HepG2 (cell line): Measurements from ENCODE around the gene SMAP2. TPM values are rescaled to one million over a fixed set of nuclear protein-coding genes. Genes with fewer than 3 reads are reported as not detected.

Source experiments
- ATAC-seq: fragments of 200-7000 bp; cut with Tn5 transposase; 3 replicates; pipeline ENCODE4 v1.9.1; 2020; ENCODE audit warnings: mild to moderate bottlenecking, moderate library complexity
- BruUV-seq: library from RNA; stranded (reverse); fragments of 400-500 nt; replicated peaks from 2 replicates; lab custom pipeline; 2021; lab: Mats Ljungman, UMichigan
- CTCF ChIA-PET: fragments of 300-600 bp; formaldehyde crosslinking; extraction: SDS; loops from one replicate; lab custom pipeline; 2021; ENCODE audit warnings: low total read pairs, inconsistent platforms, low intra/inter-chr PET ratio; lab: Yijun Ruan, JAX
- POLR2A ChIA-PET: fragments of 350-600 bp; sonication (Branson Sonifier 250); formaldehyde crosslinking; loops from one replicate; lab custom pipeline; 2020; ENCODE audit warnings: antibody characterized with exemption, inconsistent platforms; lab: Yijun Ruan, JAX
- DNase-seq: peaks from one replicate; pipeline ENCODE4 v3.0.0-alpha.2; 2015; ENCODE audit warnings: low spot score
- FAIRE-seq: peaks from 3 replicates; lab custom pipeline; 2011; peaks lifted over from hg19 to GRCh38; lab: Jason Lieb, UNC
- H2AFZ ChIP-seq: one replicate; pipeline ENCODE4 v1.6.1; 2011; ENCODE audit warnings: low read length, inconsistent platforms
- H3K27ac ChIP-seq: fragments of 300-600 bp; 3 replicates; pipeline ENCODE4 v1.8.0; 2011; ENCODE audit warnings: mixed run types, mild to moderate bottlenecking, mixed read lengths, low read length, inconsistent platforms; ENCODE audit not compliant: insufficient read depth; ENCODE audit errors: extremely low read length
- H3K27me3 ChIP-seq, 2 experiments: fragments of 200-600 bp in 1 of 2; 2 replicates in 1 of 2; 3 replicates in 1 of 2; pipeline versions ENCODE4 v1.6.0 to v1.8.0; 2011; ENCODE audit warnings: low read length in 2 of 2, mild to moderate bottlenecking in 2 of 2, moderate library complexity in 2 of 2, inconsistent platforms in 1 of 2; ENCODE audit not compliant: insufficient read depth in 2 of 2, control insufficient read depth in 1 of 2
- H3K36me3 ChIP-seq, 2 experiments: fragments of 200-600 bp in 1 of 2; replicated peaks in 1 of 2; 2 replicates in 1 of 2; 3 replicates in 1 of 2; pipeline versions ENCODE4 v1.5.1 to v1.8.0; 2011; ENCODE audit warnings: low read length in 2 of 2, inconsistent platforms in 1 of 2; ENCODE audit not compliant: insufficient read depth in 2 of 2, control insufficient read depth in 1 of 2
- H3K4me1 ChIP-seq: 2 replicates; pipeline ENCODE4 v1.5.1; 2012; ENCODE audit warnings: low read length, inconsistent platforms; ENCODE audit not compliant: insufficient read depth
- H3K4me2 ChIP-seq: 2 replicates; pipeline ENCODE4 v1.6.0; 2011; ENCODE audit warnings: low read depth, low read length, inconsistent platforms
- H3K4me3 ChIP-seq, 3 experiments: fragments of 200-600 bp in 1 of 3; sonication (generic), shearing (Covaris generic) in 1 of 3; replicated peaks in 1 of 3; 2 replicates each; pipeline ENCODE4 v1.5.1; 2011 to 2016; ENCODE audit warnings: low read length in 3 of 3, inconsistent platforms in 2 of 3, low read depth in 2 of 3, mild to moderate bottlenecking in 2 of 3, control low read depth in 1 of 3, mixed read lengths in 1 of 3; ENCODE audit not compliant: insufficient read depth in 1 of 3
- H3K79me2 ChIP-seq: one replicate; pipeline ENCODE4 v1.6.1; 2011; ENCODE audit warnings: low read length, inconsistent platforms; ENCODE audit not compliant: insufficient read depth
- H3K9ac ChIP-seq: 2 replicates; pipeline ENCODE4 v1.6.0; 2011; ENCODE audit warnings: mild to moderate bottlenecking, low read depth, low read length, inconsistent platforms; ENCODE audit not compliant: insufficient read depth
- H3K9me3 ChIP-seq: 2 replicates; pipeline ENCODE4 v1.5.1; 2012; ENCODE audit warnings: mild to moderate bottlenecking, low read length
- H4K20me1 ChIP-seq: 2 replicates; pipeline ENCODE4 v1.6.0; 2011; ENCODE audit warnings: inconsistent platforms, mild to moderate bottlenecking, low read length, moderate library complexity; ENCODE audit not compliant: insufficient read depth
- ATF7 ChIP-seq, 2 experiments: fragments of 450-650 bp in 1 of 2; sonication (generic) in 1 of 2; formaldehyde crosslinking in 1 of 2; IDR thresholded peaks; 2 replicates each; pipeline versions ENCODE4 v1.4.0 to v1.6.1; 2016 to 2020; ENCODE audit warnings: antibody characterized with exemption in 1 of 2, mild to moderate bottlenecking in 1 of 2, missing genetic modification reagents in 1 of 2
- CHD4 ChIP-seq: fragments of 200-600 bp; sonication (generic); IDR thresholded peaks from 2 replicates; pipeline ENCODE4 v1.7.0; 2017; ENCODE audit warnings: mild to moderate bottlenecking, low read length, borderline replicate concordance
- KAT2B ChIP-seq: fragments of 150-350 bp; IDR thresholded peaks from 2 replicates; pipeline ENCODE4 v1.6.1; 2014; ENCODE audit warnings: low read depth, low read length, borderline replicate concordance
- ZSCAN22 ChIP-seq: sonication (generic); formaldehyde crosslinking; IDR thresholded peaks from 2 replicates; pipeline ENCODE4 v1.4.0; 2020; ENCODE audit warnings: mild to moderate bottlenecking, missing genetic modification reagents
- in situ Hi-C: cut with HindIII; loops from 2 replicates; pipeline ENCODE4 v1.10.0; 2017; ENCODE audit warnings: low pct_unique_long_range_greater_than_20kb; ENCODE audit not compliant: extremely low pct_ligation_motif_present
- intact Hi-C: fragments of 100-400 bp; cut with micrococcal nuclease; formaldehyde crosslinking; loops from one replicate; pipeline ENCODE4 v1.10.0; 2022; ENCODE audit not compliant: unreplicated experiment
- polyA plus RNA-seq, 8 experiments: library from polyadenylated mRNA; depleted of rRNA in 3 of 8; stranded (reverse) in 7 of 8; unstranded in 1 of 8; fragments of >200 nt; fragmentation: Illumina TruSeq in 4 of 8; extraction: Trizol in 4 of 8; gene quantifications; 2 replicates each; pipeline versions ENCODE4 v1.2.1 to v1.2.3, GENCODE V29; 2011 to 2016; ENCODE audit warnings: low read depth in 4 of 8, missing spikeins in 1 of 8, mixed read lengths in 1 of 8; ENCODE audit not compliant: insufficient read depth in 1 of 8
- total RNA-seq, 5 experiments: library from RNA; depleted of rRNA; stranded (reverse); fragments of >200 nt; fragmentation: Illumina TruSeq; extraction: Trizol; gene quantifications; 2 replicates each; pipeline ENCODE4 v1.2.3, GENCODE V29; 2016; ENCODE audit warnings: low read depth in 1 of 5
- TF ChIP-seq, protein P1 (sequence below): sonication (generic); formaldehyde crosslinking; IDR thresholded peaks from 2 replicates; pipeline ENCODE4 v1.5.1; 2020; ENCODE audit warnings: mild to moderate bottlenecking, missing genetic modification reagents

SMAP2 gene
- total and polyA plus RNA-seq, 2 of the 13 experiments (the other 11 are each of a cell fraction or from before 2014, with no cell fraction given), result 19.0 to 22.3 TPM

DNA sequence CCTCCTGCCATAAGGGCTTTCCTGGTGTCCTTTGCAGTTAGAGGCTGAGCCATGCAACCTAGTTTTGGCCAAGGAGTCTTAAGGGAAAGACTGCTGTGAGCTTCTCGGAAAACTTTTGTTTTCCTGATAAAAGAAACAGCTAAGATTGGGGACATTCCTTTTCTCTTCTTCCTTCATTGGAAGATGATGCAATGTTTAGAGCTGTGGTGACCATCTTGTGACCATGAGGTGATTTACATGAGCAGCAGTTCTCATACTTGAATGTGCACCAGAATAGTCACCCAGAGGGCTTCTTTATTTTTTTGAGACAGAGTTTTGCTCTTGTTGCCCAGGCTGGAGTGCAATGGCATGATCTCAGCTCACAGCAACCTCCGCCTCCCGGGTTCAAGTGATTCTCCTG is 20.4 kb upstream of the SMAP2 start (continued):
- peak; percentile 37 for TF ChIP-seq ATF7 (IDR thresholded peaks at IDR 0.05)
- TF ChIP-seq ATF7 (CRISPR knock-in tag; IDR thresholded peaks at IDR 0.05), result no peak
- no peak for TF ChIP-seq ZSCAN22 (CRISPR knock-in tag)

DNA sequence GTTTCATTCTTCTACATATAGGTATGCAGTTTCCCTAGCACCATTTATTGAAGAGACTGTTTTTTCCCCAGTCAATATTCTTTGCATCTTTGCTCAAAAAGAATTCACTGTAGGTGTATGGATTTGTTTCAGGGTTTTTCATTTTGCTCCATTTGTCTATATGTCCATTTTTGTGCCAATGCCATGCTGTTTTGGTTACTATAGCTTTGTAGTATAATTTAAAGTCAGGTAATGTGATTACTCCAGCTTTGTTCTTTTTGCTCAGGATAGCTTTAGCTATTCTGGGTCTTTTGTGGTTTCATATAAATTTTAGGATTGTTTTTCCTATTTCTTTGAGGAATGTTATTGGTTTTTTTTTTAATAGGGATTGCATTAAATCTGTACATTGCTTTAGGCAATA is 15.9 kb upstream of the SMAP2 start:
- BruUV-seq, result no TSS peak
- Histone ChIP-seq H3K27me3 (no peaks in the 10 kb centered on the region; a peak in 1 of 5 replicates), H2AFZ (no peak overlapping the region), H4K20me1 (no peaks in the 10 kb centered on the region), H3K9me3 (peaks cover 12% of the 10 kb centered on the region), H3K4me2 (no peak overlapping the region), H3K36me3 (no peaks in the 10 kb centered on the region), H3K79me2 (no peaks in the 10 kb centered on the region), H3K27ac (no peak overlapping the region), H3K4me3 (no peak overlapping the region), H3K9ac (no peak overlapping the region), H3K4me1 (peaks cover 23% of the 10 kb centered on the region)
- CTCF ChIA-PET, result no interaction called here
- intact Hi-C loops, result no loop called here
- FAIRE-seq (no peak), DNase-seq (no peak), ATAC-seq (no peak)
- in situ Hi-C loops, result no loop called here
- POLR2A ChIA-PET, result no interaction called here
- TF ChIP-seq KAT2B (no peak), CHD4 (peak; percentile 87; the same call in 1 of the 2 replicates)
- TF ChIP-seq, protein P1, sequence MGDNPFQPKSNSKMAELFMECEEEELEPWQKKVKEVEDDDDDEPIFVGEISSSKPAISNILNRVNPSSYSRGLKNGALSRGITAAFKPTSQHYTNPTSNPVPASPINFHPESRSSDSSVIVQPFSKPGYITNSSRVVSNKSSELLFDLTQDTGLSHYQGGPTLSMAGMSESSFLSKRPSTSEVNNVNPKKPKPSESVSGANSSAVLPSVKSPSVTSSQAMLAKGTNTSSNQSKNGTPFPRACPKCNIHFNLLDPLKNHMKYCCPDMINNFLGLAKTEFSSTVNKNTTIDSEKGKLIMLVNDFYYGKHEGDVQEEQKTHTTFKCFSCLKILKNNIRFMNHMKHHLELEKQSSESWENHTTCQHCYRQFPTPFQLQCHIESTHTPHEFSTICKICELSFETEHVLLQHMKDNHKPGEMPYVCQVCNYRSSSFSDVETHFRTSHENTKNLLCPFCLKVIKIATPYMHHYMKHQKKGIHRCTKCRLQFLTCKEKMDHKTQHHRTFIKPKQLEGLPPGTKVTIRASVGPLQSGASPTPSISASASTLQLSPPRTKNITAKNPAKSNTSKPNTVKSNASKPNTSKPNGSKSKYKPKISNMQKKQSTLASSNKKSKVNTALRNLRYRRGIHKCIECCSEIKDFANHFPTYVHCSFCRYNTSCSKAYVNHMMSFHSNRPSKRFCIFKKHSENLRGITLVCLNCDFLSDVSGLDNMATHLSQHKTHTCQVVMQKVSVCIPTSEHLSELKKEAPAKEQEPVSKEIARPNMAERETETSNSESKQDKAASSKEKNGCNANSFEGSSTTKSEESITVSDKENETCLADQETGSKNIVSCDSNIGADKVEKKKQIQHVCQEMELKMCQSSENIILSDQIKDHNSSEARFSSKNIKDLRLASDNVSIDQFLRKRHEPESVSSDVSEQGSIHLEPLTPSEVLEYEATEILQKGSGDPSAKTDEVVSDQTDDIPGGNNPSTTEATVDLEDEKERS, result 0 out of 2 replicates have a peak, but pooled peaks have one; percentile 55
